Mesothelial cell of epicardium (in vitro differentiated cells): ENCODE measurements around the gene EPM2A. TPM values are rescaled to one million over a fixed set of nuclear protein-coding genes. Genes with fewer than 3 reads are reported as not detected.

Experiments
- DNase-seq, 2 experiments: peaks; one replicate each; pipeline ENCODE4 v3.0.0; 2021; ENCODE audit warnings: low spot score in 2 of 2; ENCODE audit not compliant: unreplicated experiment in 2 of 2
- H3K27ac Mint-ChIP-seq: 2 replicates; pipeline ENCODE4 v1.8.0; 2021; ENCODE audit warnings: mixed read lengths
- H3K27me3 Mint-ChIP-seq: 2 replicates; pipeline ENCODE4 v1.8.0; 2021; ENCODE audit warnings: low read depth, mixed read lengths
- H3K36me3 Mint-ChIP-seq: 2 replicates; pipeline ENCODE4 v1.8.0; 2021; ENCODE audit warnings: mixed read lengths
- H3K4me1 Mint-ChIP-seq: 2 replicates; pipeline ENCODE4 v1.8.0; 2021; ENCODE audit warnings: mixed read lengths
- H3K4me3 Mint-ChIP-seq: 2 replicates; pipeline ENCODE4 v1.8.0; 2021; ENCODE audit warnings: mild to moderate bottlenecking, moderate library complexity, mixed read lengths
- H3K9me3 Mint-ChIP-seq: 2 replicates; pipeline ENCODE4 v1.8.0; 2021; ENCODE audit warnings: mixed read lengths
- total RNA-seq: library from RNA; stranded (reverse); gene quantifications from 3 replicates; pipeline ENCODE4 v1.2.1, GENCODE V29; 2021
- TF ChIP-seq, protein P1 (sequence below): fragments of 200-600 bp; sonication (generic); IDR thresholded peaks from one replicate; pipeline ENCODE4 v1.5.0; 2021; ENCODE audit warnings: antibody characterized with exemption; ENCODE audit not compliant: unreplicated experiment

EPM2A gene
- total RNA-seq, 1 donor from 2014 or later, result 9.5 TPM

DNA sequence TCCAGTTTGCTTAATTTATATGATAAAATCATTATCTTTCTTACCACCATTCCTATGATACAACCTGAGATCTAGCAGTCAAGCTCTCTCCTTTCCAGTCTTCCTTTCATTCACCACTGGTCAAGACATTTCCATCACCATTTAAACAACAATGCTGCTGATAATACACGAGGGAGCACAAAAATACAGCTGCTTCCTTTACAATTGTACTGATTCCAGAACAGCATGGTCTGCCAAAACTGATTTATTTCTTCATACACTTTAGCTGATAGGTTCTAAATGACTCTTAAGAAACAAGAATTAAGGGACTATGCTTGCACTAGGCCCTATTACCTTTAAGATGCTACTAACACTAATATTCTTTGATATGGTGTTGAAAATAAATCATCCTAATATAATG, 65.0 kb downstream of the EPM2A start:
- H3K4me3 Mint-ChIP-seq, result no peak overlapping the region
- TF ChIP-seq, protein P1, sequence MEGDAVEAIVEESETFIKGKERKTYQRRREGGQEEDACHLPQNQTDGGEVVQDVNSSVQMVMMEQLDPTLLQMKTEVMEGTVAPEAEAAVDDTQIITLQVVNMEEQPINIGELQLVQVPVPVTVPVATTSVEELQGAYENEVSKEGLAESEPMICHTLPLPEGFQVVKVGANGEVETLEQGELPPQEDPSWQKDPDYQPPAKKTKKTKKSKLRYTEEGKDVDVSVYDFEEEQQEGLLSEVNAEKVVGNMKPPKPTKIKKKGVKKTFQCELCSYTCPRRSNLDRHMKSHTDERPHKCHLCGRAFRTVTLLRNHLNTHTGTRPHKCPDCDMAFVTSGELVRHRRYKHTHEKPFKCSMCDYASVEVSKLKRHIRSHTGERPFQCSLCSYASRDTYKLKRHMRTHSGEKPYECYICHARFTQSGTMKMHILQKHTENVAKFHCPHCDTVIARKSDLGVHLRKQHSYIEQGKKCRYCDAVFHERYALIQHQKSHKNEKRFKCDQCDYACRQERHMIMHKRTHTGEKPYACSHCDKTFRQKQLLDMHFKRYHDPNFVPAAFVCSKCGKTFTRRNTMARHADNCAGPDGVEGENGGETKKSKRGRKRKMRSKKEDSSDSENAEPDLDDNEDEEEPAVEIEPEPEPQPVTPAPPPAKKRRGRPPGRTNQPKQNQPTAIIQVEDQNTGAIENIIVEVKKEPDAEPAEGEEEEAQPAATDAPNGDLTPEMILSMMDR, result no peak
- H3K4me1 Mint-ChIP-seq, result peaks cover 3% of the 10 kb centered on the region
- H3K9me3 Mint-ChIP-seq, result peaks cover 8% of the 10 kb centered on the region
- no peaks in the 10 kb centered on the region for H3K27me3 Mint-ChIP-seq
- peaks cover 9% of the 10 kb centered on the region for H3K36me3 Mint-ChIP-seq
- H3K27ac Mint-ChIP-seq, result no peak overlapping the region
- no peak for DNase-seq

DNA sequence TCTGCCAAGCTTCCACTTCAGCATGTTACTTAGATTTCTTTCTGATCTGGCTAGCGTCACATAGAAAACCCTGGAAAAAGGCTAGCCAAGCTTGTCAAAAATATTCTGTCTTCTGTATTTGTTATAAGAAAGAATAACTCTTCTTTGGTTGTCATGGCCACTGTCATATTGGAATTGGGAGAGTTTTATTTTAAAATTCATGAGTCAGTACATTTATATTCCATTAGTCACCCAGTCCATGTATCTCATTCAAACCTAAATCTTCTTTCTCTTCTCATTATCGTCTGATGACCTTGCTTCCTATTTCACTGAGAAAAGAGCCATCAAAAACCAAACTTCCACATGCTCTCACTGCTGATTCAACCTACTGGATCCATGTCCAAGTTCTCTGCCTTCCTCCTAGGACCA, 65.7 kb downstream of the EPM2A start:
- H3K27ac Mint-ChIP-seq, result no peak overlapping the region
- no peak overlapping the region for H3K4me3 Mint-ChIP-seq
- DNase-seq, result no peak
- H3K4me1 Mint-ChIP-seq, result peaks cover 3% of the 10 kb centered on the region
- no peaks in the 10 kb centered on the region for H3K27me3 Mint-ChIP-seq
- peaks cover 7% of the 10 kb centered on the region for H3K36me3 Mint-ChIP-seq
- TF ChIP-seq, protein P1, result no peak
- peaks cover 4% of the 10 kb centered on the region for H3K9me3 Mint-ChIP-seq

- Mint-ChIP-seq H3K4me1 (peaks cover 3% of the 10 kb centered on the region), H3K9me3 (no peaks in the 10 kb centered on the region), H3K27ac (no peak overlapping the region), H3K36me3 (peaks cover 2% of the 10 kb centered on the region), H3K27me3 (no peaks in the 10 kb centered on the region), H3K4me3 (no peak overlapping the region)
- TF ChIP-seq, protein P1, result no peak
- DNase-seq, result no peak
Measured at GRCh38 chr6:145668844-145669243, 66.5 kb downstream of the EPM2A start.

- DNase-seq, result no peak
- H3K4me1 Mint-ChIP-seq, result peaks cover 6% of the 10 kb centered on the region
- H3K27ac Mint-ChIP-seq, result peak overlapping the region; percentile 3
- TF ChIP-seq, protein P1, result no peak
- H3K4me3 Mint-ChIP-seq, result no peak overlapping the region
- H3K36me3 Mint-ChIP-seq, result peaks cover 4% of the 10 kb centered on the region
- peaks cover 5% of the 10 kb centered on the region for H3K9me3 Mint-ChIP-seq
- H3K27me3 Mint-ChIP-seq, result no peaks in the 10 kb centered on the region
Measured at GRCh38 chr6:145660676-145661075, 74.6 kb downstream of the EPM2A start.

DNA sequence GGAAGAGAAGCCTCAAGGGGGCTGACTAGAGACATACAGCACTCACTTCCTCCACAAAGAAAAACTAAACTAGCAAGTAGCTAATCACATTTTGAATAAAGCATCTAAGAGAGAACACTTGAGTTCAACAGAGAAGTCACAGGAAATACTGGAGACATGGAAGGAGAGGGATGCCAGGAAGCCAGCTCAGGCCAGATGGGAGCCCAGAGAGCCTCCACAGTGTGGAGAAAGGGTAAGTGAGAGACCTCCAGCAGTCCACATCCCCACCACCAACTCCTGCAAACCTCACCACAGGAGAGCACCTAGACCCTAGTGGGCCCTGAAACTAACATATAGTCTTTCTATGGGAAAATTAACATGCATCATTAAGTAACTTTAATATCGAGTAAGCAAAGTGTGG, 79.2 kb downstream of the EPM2A start:
- TF ChIP-seq, protein P1, result no peak
- no peaks in the 10 kb centered on the region for H3K27me3 Mint-ChIP-seq
- H3K27ac Mint-ChIP-seq, result no peak overlapping the region
- no peaks in the 10 kb centered on the region for H3K9me3 Mint-ChIP-seq
- H3K36me3 Mint-ChIP-seq, result no peaks in the 10 kb centered on the region
- H3K4me3 Mint-ChIP-seq, result no peak overlapping the region
- peaks cover 5% of the 10 kb centered on the region for H3K4me1 Mint-ChIP-seq
- DNase-seq, result no peak

DNA sequence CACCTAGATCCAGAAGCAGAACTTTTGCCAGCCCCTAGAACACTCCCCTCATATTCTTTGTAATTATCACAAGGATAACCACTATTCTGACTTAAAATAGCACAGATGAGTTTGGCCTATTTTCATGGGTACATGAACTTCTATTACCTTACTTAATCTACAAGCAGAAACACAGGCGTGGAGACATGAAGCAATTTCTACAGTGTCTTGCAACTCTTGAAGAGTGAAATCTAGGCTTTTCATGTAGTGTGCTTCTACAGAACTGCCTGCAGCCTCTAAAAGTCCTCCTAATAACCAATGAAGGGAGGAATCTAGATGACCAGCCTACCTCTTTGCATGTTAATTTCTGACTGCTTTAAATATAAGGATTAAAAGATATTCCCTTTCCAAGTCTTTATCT, 82.7 kb downstream of the EPM2A start:
- TF ChIP-seq, protein P1, result no peak
- H3K27me3 Mint-ChIP-seq, result no peaks in the 10 kb centered on the region
- H3K36me3 Mint-ChIP-seq, result no peaks in the 10 kb centered on the region
- H3K9me3 Mint-ChIP-seq, result no peaks in the 10 kb centered on the region
- no peak for DNase-seq
- H3K4me1 Mint-ChIP-seq, result no peaks in the 10 kb centered on the region
- no peak overlapping the region for H3K27ac Mint-ChIP-seq
- H3K4me3 Mint-ChIP-seq, result no peak overlapping the region
